ENCODE results near the gene TMUB2. TPM values are rescaled to one million over a fixed set of nuclear protein-coding genes. Genes with fewer than 3 reads are reported as not detected.

Gene TMUB2
- total RNA-seq, 4 donors from 2014 or later: 7.4 to 41.8 (median 32.6) TPM

GRCh38 chr17:44193326-44194084 is 6.7 kb downstream of the TMUB2 start:
- DNase-seq: no peak
- TF ChIP-seq POLR2A (IDR thresholded peaks at IDR 0.05) (no peak), CTCF (IDR thresholded peaks at IDR 0.05) (no peak)
- no peak overlapping the region for H3K27ac ChIP-seq
- no peaks in the 10 kb centered on the region for H3K27me3 ChIP-seq
- no peaks in the 10 kb centered on the region for H3K9me3 ChIP-seq
- intact Hi-C loops (cut with DNase I; ENCODE audit: low total_unique reads): no loop called here
- H3K36me3 ChIP-seq: no peaks in the 10 kb centered on the region
- peaks cover 0 to 8% of the 10 kb centered on the region in 2 donors for H3K4me1 ChIP-seq
- no peak overlapping the region for H3K4me3 ChIP-seq

- Histone ChIP-seq H3K36me3 (no peaks in the 10 kb centered on the region), H3K27me3 (no peaks in the 10 kb centered on the region), H3K4me3 (no peak overlapping the region), H3K27ac (no peak overlapping the region), H3K4me1 (peaks cover 0 to 14% of the 10 kb centered on the region in 2 donors), H3K9me3 (no peaks in the 10 kb centered on the region)
- no peak for TF ChIP-seq POLR2A (IDR thresholded peaks at IDR 0.05)
- no peak for TF ChIP-seq CTCF (IDR thresholded peaks at IDR 0.05)
- no peak for DNase-seq
- intact Hi-C loops (cut with DNase I; ENCODE audit: low total_unique reads): no loop called here
Observed at GRCh38 chr17:44197107-44197506, 10.3 kb downstream of the TMUB2 start.

GRCh38 chr17:44197980-44198720 is 11.4 kb downstream of the TMUB2 start:
- TF ChIP-seq CTCF (IDR thresholded peaks at IDR 0.05) (no peak), POLR2A (IDR thresholded peaks at IDR 0.05) (no peak)
- intact Hi-C loops (cut with DNase I; ENCODE audit: low total_unique reads): no loop called here
- no peak for DNase-seq
- Histone ChIP-seq H3K4me1 (peaks cover 0 to 14% of the 10 kb centered on the region in 2 donors), H3K4me3 (peak overlapping the region; percentile 58 to 70), H3K27ac (peak overlapping the region; percentile 98 to 99), H3K36me3 (no peaks in the 10 kb centered on the region), H3K27me3 (no peaks in the 10 kb centered on the region), H3K9me3 (no peaks in the 10 kb centered on the region)

- TF ChIP-seq POLR2A (IDR thresholded peaks at IDR 0.05) (peak in 1 of 2 donors; percentile 24), CTCF (IDR thresholded peaks at IDR 0.05) (no peak)
- intact Hi-C loops (cut with DNase I; ENCODE audit: low total_unique reads): no loop called here
- Histone ChIP-seq H3K27ac (peak overlapping the region; percentile 98 to 99), H3K36me3 (no peaks in the 10 kb centered on the region), H3K27me3 (no peaks in the 10 kb centered on the region), H3K4me3 (peak overlapping the region; percentile 58 to 70), H3K4me1 (peaks cover 0 to 14% of the 10 kb centered on the region in 2 donors), H3K9me3 (no peaks in the 10 kb centered on the region)
- peak; percentile 54 to 61 for DNase-seq
Observed at GRCh38 chr17:44198721-44199552, 12.2 kb downstream of the TMUB2 start.
